ENCODE measurements around the gene RALA.

GRCh38 chr7:39721345-39721744 lies 98.0 kb downstream of the RALA start:
- TF ChIP-seq EP300 (IDR thresholded peaks at IDR 0.05; ENCODE audit: low read depth) (no peak), CTCF (IDR thresholded peaks at IDR 0.05) (no peak)

All from transverse colon (tissue), 3 donors.